8988T (cell line): ENCODE results near the gene PTPRK.

Experiments
- DNase-seq: peaks from one replicate; pipeline ENCODE4 v3.0.0; 2011

The PTPRK gene

GRCh38 chr6:128277379-128277778 lies 243.0 kb downstream of the PTPRK start:
- no peak for DNase-seq

GRCh38 chr6:128276311-128276710 lies 244.1 kb downstream of the PTPRK start:
- no peak for DNase-seq

DNA sequence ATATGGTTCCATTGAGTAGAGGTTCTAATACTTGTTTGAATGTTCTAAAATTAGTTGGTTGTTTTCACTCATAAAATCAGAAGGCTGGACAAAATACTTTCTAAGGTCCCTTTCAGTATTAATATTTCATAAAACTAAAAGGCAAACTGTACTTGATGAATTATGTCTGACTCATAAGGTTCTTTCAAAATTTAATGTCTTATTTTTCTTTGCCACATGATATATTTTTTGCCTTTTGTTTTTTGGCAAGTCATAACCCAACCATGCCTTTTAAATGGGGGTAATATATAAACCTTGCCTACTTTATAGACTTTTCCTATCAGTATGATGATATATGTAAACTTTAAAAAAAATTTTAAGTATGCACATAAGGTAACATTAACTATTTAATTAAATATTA lies 244.7 kb downstream of the PTPRK start:
- no peak for DNase-seq

DNA sequence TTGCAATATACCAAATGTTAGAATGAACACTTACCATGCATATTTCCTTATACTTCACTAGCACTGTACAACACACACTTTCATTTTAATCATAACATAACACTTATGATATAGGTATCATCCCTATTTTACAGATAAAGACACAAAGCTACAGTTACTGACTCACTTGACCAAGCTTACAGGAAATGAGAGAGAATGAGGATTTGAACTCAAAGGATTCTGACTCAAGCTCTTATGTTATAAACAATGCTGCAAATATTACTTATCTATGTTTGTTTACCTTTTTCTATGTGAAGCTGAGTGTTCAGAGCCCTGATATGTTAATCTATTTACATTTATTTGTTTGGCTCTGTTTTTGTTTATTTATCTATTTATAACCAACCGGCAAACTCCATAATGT lies 245.4 kb downstream of the PTPRK start:
- DNase-seq = no peak

- no peak for DNase-seq
These were observed 248.9 kb downstream of the PTPRK start for GRCh38 chr6:128271527-128271926.

DNA sequence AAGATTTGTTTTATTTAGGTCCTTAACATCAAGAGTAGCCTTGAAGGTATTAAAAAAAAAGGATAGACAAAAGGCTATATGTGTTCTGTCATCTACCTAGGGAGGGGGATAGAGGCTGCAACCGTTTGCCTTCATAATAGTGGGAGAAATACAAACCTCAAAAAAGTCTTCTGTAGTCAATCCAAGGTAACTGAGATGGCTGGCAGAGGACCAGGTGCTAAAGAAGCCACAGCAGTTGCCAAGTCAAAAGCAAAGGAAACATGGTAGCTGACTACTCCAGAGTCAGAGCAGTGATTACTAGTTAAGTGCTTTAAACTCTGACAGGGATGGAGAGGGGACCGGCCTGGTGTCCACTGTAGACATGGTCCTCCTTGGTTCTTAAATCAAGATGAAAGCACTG lies 249.4 kb downstream of the PTPRK start:
- DNase-seq = no peak

GRCh38 chr6:128266946-128267345 lies 253.5 kb downstream of the PTPRK start:
- no peak for DNase-seq

GRCh38 chr6:128265706-128266105 lies 254.7 kb downstream of the PTPRK start:
- no peak for DNase-seq

DNA sequence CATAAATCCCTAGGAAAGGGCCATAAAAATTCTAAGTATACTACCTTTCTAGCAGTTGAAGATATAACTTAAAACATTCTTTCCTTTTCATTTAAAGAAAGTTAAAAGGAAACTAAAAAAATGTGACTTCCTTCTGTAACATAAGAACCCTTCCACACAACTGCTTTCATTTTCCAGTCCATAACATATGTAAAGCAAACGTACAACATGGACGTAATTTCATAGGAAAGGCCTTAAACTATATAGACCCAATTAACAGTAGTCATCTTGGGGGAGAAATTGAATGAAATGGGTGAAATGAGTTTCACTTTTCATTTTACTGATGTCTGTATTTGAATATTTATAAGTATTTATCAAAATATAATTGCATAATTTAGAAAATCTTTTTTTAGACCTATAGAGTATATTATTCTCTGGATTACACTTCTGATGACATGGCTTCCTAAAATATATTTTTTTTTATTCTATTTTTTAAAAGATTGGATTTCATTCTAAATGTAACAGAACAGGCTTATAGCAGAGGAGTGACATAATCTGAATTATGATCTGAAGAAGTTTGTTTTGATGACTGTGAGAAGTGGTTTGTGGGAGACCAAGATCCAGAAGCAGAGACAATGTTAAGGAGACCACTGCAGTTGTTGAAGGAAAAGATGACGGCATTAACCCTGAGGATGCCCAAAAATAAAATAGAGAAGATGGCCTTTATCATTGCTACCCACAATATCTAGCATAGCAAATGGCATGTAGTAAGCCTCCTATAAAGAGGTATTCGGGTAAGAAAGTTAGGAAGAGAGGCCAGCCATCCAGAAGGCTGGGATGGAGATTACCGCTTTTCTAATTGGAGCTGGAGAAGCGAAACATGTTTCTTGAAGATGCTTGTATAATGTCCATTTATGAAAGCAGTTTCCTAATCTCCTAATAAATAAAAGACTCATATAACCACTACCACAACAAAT lies 260.4 kb downstream of the PTPRK start:
- no peak for DNase-seq

DNA sequence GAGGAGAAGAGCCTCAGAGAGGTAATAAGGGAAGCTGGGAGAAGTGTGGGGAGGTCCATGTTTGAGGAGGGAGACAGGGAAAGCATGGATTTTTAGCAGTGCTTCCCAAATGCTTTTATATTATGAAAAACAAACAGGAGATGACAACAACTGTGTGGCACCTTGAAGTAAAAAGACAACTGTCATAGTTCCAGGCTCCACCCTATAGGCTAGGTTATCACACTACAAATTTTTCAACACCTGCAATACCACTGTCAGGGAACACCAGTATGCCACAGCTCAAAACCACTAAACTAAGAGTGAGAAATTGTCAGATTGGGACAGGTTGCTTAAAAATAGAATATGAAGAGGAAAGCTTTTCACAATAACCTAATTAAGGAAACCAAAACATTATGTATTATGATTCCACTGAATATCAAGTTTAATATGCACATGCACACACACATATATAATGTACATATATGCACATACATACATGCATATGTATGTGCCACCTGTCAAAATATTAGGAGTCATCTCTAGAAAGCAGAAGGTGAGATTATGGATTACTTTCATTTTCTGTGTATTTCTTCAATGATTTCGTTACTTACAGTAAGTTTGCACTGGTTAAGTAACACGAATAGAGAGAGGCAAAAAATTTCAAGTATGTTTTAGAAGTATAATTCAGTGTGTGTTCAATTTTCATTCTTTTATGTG lies 261.2 kb downstream of the PTPRK start:
- DNase-seq = no peak

GRCh38 chr6:128256095-128256494 lies 264.3 kb downstream of the PTPRK start:
- DNase-seq = no peak

- no peak for DNase-seq
These were observed 267.8 kb downstream of the PTPRK start for GRCh38 chr6:128252341-128253176.

GRCh38 chr6:128251445-128252340 lies 268.7 kb downstream of the PTPRK start:
- no peak for DNase-seq

- DNase-seq = no peak
These were observed 269.9 kb downstream of the PTPRK start for GRCh38 chr6:128250370-128251070.

- no peak for DNase-seq
These were observed 271.0 kb downstream of the PTPRK start for GRCh38 chr6:128249429-128249828.

DNA sequence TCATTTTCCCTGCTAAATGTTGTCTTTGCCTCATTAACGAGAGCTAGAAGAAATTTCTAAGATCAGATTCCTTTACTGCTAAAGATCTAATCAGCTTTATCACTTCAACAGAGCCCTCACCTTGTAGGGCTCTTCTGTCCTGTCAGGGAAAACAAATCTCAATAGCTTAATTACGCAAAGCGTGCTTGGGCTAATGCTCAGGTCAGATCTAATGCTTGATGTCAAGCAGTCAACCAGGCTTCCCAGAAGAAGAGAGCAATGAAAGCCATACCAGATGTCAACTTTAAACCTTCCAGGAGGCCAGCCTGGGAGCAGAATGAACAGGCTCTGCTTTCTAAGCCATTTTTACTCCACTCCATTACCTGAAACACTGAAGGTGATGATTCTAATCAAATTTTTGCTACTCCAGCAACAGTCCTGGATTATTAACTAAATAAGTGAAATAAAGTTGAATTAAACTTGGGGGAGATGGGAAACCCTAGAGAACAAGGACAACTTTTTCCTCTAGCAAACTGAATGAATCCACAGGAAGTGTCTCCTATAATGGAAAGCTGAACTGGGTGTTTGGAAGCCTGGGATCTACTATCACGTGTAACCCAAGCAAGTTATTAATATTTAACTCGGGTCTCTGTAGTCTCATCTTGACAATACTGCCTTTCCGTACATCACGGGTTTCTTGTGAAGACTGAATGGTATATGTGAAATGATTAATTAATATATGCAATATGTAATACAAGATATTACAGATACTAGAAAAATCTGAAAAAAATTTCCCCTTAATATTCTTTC lies 273.7 kb downstream of the PTPRK start:
- no peak for DNase-seq

DNA sequence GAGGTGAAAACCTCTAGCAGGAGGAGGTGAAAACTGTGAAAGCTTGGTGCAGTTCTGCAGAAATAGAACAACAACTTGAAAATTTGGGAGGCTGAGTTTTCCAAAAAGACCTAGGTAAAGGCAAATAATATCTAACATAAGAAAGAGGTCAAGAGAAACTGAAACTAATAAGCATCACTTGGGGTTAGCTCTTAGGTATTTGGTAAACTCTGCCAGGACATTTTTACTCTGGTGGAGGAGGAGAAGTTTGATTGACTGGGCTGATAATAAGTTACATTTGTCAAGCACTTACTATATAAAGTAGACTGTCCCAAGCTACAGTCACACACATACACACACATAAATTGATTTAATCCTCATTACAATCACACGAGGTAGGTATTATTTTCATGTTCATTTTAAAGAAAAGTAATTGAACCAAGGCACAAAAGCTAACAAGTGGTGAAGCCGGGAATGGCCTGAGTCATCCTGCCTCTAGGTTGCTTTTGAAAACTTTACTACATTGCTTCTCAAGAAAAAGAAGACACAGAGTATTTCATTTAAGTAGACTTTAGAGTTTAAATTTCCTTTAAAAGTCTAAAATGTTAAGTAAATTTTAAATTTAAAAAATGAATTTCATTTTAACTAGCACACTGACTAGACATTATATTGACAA lies 275.5 kb downstream of the PTPRK start:
- DNase-seq = no peak

DNA sequence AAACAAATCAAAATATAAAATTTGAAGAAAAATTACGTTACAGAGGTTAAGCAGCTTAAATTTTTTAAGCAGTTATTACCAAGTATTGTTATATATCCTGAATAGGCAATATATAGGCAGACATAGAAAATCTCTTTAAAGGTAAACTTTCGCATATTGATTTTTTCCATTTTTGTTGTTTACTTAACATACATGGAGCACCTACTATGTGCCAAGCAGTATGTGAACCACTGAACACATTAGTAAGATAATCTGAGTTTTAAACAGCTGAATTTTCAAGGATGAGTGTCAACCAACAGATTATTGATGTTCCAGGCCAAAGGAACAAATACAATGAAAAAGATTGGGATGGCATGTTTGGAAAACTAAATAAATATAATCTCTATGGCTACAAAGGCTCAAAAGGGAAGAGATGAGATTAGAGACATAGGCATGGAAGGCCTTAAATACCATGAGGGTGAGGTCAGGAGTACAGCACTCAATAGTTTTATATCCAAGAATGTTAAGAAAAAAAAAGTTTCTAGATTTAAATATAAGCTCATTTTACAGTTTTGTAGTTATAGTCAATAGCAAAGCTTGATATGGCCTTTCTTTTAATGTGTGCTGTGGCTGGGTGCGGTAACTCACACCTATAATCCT lies 277.5 kb downstream of the PTPRK start:
- no peak for DNase-seq

DNA sequence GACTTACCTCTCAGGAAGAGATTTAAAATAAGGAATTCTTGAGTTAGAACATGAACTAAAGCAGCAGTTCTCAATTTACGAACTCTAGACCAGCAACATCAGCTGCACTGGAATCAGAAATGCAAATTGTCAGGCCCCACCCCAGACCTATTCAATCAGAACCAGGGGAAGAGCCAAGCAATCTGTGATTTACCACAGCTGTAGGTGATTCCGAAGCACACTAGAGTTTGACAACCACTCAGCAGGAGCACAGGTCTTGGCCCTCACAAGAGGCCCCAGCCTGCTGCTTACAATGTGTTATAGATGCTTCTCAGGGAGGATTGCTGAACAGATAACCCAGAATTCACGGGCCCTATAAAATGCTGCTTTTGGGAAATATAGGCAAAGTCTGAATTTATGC lies 279.2 kb downstream of the PTPRK start:
- DNase-seq = no peak

DNA sequence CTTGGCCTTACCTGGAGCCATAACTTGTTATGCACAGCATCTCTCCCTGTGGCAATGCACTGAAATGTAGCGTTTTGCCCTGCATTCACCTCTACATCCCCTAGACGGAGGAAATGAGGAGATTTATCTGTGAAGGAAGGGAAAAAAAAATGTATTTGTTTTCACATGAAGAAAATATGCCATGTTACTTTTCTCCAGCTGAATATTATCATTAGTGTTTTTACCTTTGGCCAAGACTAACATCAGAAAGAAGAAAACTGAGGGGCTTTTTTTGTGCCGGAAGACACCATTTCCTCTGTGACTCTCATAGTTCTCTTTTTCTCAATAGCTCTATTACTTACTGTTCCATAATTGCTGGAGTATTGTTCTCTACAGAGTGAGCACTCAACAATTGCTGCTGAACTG lies 280.4 kb downstream of the PTPRK start:
- DNase-seq = no peak
